ENCODE results near the gene PPP1R9B. TPM values are rescaled to one million over a fixed set of nuclear protein-coding genes. Genes with fewer than 3 reads are reported as not detected.
A peak's percentile ranks its signal among the peaks of the same experiment; 100 is the strongest.

PPP1R9B gene
- total RNA-seq, 4 donors from 2014 or later = 24.9 to 35.9 (median 28.2) TPM

DNA sequence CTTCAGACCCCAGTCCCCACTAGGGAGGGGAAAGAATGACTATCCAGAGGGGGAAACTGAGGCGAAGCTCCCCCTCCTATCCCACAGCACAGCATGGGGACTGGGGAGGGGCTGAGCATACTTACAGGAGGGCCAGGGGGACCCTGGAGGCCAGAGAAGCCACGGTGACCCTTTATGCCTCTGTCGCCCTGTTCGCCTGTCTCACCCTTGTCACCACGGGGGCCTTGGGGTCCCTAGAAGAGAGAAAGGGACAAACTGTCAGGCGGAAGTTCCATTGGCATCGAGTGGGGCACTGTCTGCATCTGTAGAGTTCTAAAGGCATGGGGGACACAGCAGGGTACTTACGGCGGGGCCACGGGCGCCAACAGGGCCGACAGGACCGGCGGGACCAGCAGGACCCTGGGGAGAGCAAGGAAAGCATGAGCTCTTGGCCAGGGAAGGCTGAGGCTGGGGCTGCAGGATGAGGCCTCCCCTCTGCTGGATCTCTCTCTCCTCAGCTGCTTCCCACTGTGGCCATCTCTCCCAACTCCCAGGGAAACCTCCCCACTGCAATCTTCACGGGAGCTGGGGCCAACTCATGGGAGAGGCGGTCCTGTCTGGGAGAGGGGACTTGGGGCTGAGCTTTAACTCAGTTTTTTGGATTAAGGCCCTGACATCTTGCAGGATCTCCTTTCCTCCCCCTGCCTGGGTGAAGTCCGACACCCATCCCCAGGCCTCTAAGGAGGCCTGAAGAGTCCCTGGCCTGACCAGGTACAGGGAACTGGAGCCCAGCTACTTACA lies 37.5 kb upstream of the PPP1R9B start:
- DNase-seq = no peak
- WGBS, 2 donors = 83% methylated on average over 5 of the region's 17 CpGs; no CpG with 5 or more reads in 1 of the 2 donors
- no peaks in the 10 kb centered on the region for H3K9me3 ChIP-seq
- TF ChIP-seq, protein P1, sequence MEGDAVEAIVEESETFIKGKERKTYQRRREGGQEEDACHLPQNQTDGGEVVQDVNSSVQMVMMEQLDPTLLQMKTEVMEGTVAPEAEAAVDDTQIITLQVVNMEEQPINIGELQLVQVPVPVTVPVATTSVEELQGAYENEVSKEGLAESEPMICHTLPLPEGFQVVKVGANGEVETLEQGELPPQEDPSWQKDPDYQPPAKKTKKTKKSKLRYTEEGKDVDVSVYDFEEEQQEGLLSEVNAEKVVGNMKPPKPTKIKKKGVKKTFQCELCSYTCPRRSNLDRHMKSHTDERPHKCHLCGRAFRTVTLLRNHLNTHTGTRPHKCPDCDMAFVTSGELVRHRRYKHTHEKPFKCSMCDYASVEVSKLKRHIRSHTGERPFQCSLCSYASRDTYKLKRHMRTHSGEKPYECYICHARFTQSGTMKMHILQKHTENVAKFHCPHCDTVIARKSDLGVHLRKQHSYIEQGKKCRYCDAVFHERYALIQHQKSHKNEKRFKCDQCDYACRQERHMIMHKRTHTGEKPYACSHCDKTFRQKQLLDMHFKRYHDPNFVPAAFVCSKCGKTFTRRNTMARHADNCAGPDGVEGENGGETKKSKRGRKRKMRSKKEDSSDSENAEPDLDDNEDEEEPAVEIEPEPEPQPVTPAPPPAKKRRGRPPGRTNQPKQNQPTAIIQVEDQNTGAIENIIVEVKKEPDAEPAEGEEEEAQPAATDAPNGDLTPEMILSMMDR (IDR thresholded peaks at IDR 0.05) = no peak
- TF ChIP-seq POLR2A (IDR thresholded peaks at IDR 0.05) = no peak
- H3K27ac ChIP-seq = peak overlapping the region in 3 of 4 donors; percentile 38 to 54 (median 51)
- intact Hi-C loops (cut with DNase I) = no loop called here
- peaks cover 9 to 42% (median 16%) of the 10 kb centered on the region in 3 donors for H3K4me1 ChIP-seq
- no peak overlapping the region for H3K4me3 ChIP-seq
- peaks cover 4 to 76% (median 5%) of the 10 kb centered on the region in 3 donors for H3K36me3 ChIP-seq
- H3K27me3 ChIP-seq = no peaks in the 10 kb centered on the region

DNA sequence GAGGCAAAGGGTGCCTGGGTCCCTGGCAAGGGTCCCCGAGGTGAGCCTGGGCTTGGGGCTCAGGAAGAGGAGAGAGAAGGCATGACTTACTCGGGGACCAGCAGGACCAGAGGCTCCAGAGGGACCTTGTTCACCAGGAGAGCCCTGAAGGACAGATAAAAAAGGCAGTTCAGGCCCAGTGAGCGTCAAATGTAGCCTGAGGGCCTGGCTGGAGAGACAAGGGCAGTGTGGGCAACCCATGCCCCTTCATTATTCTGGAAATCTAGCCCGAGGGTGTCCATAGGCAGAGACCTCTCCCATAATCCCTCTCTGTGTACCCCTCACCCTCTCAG lies 36.9 kb upstream of the PPP1R9B start:
- 83% methylated on average over 2 of the region's 4 CpGs; no CpG with 5 or more reads in 1 of the 2 donors for WGBS, 2 donors
- peak overlapping the region in 3 of 4 donors; percentile 4 to 54 (median 38) for H3K27ac ChIP-seq

DNA sequence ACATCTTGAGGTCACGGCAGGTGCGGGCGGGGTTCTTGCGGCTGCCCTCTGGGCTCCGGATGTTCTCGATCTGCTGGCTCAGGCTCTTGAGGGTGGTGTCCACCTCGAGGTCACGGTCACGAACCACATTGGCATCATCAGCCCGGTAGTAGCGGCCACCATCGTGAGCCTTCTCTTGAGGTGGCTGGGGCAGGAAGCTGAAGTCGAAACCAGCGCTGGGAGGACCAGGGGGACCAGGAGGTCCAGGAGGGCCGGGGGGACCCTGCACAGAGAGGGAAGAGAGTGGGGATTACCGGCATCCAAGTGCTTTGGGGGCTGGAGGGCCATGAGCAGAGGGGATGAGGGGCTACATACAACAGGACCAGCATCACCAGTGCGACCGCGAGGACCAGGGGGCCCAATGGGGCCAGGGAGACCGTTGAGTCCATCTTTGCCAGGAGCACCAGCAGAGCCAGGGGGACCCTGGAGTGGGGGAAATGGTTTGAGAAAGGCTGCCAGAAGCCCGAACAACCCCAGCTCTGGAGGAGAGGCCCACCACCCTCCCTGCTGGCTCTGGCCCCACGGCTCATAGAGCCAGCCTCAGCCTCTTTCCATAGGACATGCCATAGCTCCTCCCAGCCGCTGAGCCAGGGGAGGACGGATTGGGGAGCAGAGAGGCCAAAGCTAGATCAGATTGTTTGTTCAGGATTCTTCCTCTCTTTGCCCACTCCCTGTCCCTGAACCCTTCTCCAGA lies 36.4 kb upstream of the PPP1R9B start:
- no peak for TF ChIP-seq POLR2A (IDR thresholded peaks at IDR 0.05)
- TF ChIP-seq, protein P1 (IDR thresholded peaks at IDR 0.05) = no peak
- DNase-seq = no peak
- 80 to 82% methylated on average over 12 to 21 of the region's 24 CpGs for WGBS, 2 donors
- intact Hi-C loops (cut with DNase I) = no loop called here
- Histone ChIP-seq H3K27me3 (no peaks in the 10 kb centered on the region), H3K27ac (peak overlapping the region in 2 of 4 donors; percentile 4 to 54), H3K9me3 (no peaks in the 10 kb centered on the region), H3K36me3 (peaks cover 0 to 65% (median 0%) of the 10 kb centered on the region in 3 donors), H3K4me1 (peaks cover 9 to 39% (median 16%) of the 10 kb centered on the region in 3 donors), H3K4me3 (no peak overlapping the region)

More for the DNA sequence above, 36.9 kb upstream of the PPP1R9B start:
- Histone ChIP-seq H3K36me3 (peaks cover 0 to 70% (median 4%) of the 10 kb centered on the region in 3 donors), H3K4me1 (peaks cover 9 to 38% (median 16%) of the 10 kb centered on the region in 3 donors), H3K4me3 (no peak overlapping the region), H3K9me3 (no peaks in the 10 kb centered on the region), H3K27me3 (no peaks in the 10 kb centered on the region)
- intact Hi-C loops (cut with DNase I) = no loop called here
- no peak for TF ChIP-seq POLR2A (IDR thresholded peaks at IDR 0.05)
- TF ChIP-seq, protein P1 (IDR thresholded peaks at IDR 0.05) = no peak
- no peak for DNase-seq

DNA sequence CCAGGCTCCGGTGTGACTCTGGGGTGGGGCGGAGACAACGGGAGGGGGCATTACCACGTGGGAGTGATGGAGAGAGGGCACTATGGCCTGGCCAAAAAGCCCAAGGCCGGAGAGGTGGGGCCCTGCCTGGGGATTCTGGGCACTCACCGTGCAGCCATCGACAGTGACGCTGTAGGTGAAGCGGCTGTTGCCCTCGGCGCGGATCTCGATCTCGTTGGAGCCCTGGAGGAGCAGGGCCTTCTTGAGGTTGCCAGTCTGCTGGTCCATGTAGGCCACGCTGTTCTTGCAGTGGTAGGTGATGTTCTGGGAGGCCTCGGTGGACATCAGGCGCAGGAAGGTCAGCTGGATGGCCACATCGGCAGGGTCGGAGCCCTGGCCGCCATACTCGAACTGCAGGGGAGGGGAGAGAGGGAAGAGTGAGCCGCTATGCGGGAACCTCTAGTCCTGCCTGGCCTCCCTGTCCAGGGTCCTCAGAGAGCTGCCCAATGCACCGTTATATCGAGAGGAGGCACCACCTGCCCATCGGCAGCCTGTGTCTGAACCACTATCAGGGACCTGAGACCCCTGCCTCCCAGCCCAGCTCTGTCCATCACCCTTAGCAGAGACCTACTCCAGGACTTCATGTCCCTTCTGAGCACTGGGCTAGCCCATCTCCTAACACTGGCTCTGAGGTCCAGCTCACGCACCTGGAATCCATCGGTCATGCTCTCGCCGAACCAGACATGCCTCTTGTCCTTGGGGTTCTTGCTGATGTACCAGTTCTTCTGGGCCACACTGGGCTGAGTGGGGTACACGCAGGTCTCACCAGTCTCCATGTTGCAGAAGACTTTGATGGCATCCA lies 35.4 kb upstream of the PPP1R9B start:
- TF ChIP-seq, protein P1 (IDR thresholded peaks at IDR 0.05) = no peak
- no peak for TF ChIP-seq POLR2A (IDR thresholded peaks at IDR 0.05)
- intact Hi-C loops (cut with DNase I) = no loop called here
- DNase-seq = no peak
- Histone ChIP-seq H3K9me3 (no peaks in the 10 kb centered on the region), H3K4me3 (no peak overlapping the region), H3K27me3 (no peaks in the 10 kb centered on the region), H3K36me3 (peaks cover 0 to 55% (median 0%) of the 10 kb centered on the region in 3 donors), H3K27ac (peak overlapping the region in 3 of 4 donors; percentile 50 to 80 (median 60)), H3K4me1 (peaks cover 9 to 46% (median 20%) of the 10 kb centered on the region in 3 donors)
- 80 to 89% methylated on average over 4 to 14 of the region's 31 CpGs for WGBS, 2 donors

Measured in esophagus squamous epithelium (tissue), 5 donors.